Effector memory CD8-positive, alpha-beta T cell (primary cell): ENCODE data around the gene CES3.
"Not testable (repeated sequence)": the region's sequence is repeated elsewhere in the genome, so short reads cannot be mapped to it uniquely, and the experiment has no call there.

Experiments used
- ATAC-seq: fragments of 150-1000 bp; cut with Tn5 transposase; replicated peaks from 2 replicates; pipeline ENCODE4 v1.10.0; 2021; ENCODE audit warnings: mild to moderate bottlenecking, moderate library complexity
- DNase-seq, 3 experiments: peaks; one replicate each; pipeline ENCODE4 v3.0.0; 2021
- H3K27ac Mint-ChIP-seq, 2 donors: one replicate each; pipeline ENCODE4 v1.8.0; 2022; ENCODE audit warnings: mild to moderate bottlenecking in 2 of 2, mixed read lengths in 2 of 2, moderate library complexity in 2 of 2
- H3K27me3 Mint-ChIP-seq, 2 donors: one replicate each; pipeline ENCODE4 v1.8.0; 2022; ENCODE audit warnings: mixed read lengths in 2 of 2
- H3K36me3 Mint-ChIP-seq: one replicate; pipeline ENCODE4 v1.8.0; 2022; ENCODE audit warnings: mild to moderate bottlenecking, moderate library complexity, mixed read lengths; ENCODE audit not compliant: insufficient read depth
- H3K4me1 Mint-ChIP-seq, 2 donors: one replicate each; pipeline ENCODE4 v1.8.0; 2022; ENCODE audit warnings: low read depth in 2 of 2, mixed read lengths in 2 of 2
- H3K4me3 Mint-ChIP-seq, 2 donors: one replicate each; pipeline ENCODE4 v1.8.0; 2022; ENCODE audit warnings: mild to moderate bottlenecking in 2 of 2, mixed read lengths in 2 of 2, moderate library complexity in 2 of 2
- H3K9me3 Mint-ChIP-seq, 2 donors: one replicate each; pipeline ENCODE4 v1.8.0; 2022; ENCODE audit warnings: mixed read lengths in 2 of 2

The CES3 gene

DNA sequence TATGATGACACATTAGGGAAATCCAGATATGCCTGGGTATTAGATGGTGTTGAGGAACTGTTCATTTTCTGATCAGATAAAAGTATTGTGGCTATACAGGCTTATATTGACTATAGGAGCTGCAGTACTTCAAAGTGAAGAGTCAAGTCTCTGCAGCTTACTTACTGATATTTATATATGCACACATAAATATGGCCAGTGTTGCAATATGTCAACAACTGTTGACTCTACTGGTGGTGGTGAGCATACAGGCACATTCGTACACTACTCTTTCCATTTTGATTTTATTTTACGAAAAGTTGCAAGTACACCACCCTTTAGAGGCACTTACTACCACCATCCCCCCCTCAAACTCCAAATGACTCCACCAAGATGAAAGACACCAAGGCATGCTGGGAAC lies 29.4 kb upstream of the CES3 start:
- no peaks in the 10 kb centered on the region for H3K9me3 Mint-ChIP-seq
- H3K4me1 Mint-ChIP-seq: peaks cover 43 to 48% of the 10 kb centered on the region in 2 donors
- peaks cover 33% of the 10 kb centered on the region for H3K36me3 Mint-ChIP-seq
- H3K27ac Mint-ChIP-seq: peak overlapping the region in 1 of 2 donors; percentile 98
- ATAC-seq: no peak
- no peaks in the 10 kb centered on the region for H3K27me3 Mint-ChIP-seq
- no peak for DNase-seq
- H3K4me3 Mint-ChIP-seq: no peak overlapping the region

DNA sequence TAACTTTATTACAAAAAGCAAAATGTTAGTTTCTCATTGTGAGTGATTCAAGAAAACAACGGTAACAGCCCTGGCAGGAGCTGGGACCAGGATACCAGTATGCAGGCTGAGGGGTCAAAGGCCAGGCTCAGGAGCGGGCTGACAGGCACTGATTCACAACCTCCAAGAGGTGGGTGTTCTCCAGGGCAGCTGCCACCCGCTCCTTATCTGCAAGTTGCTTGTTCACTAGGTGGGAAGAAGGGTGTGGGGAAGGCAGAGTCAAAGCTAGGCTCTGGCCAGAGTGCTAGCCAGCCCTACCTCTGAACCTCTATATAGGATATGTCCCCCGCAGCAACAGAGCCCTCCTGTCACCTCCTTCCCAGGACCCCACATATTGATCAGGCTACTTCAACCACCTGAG lies 29.0 kb upstream of the CES3 start:
- H3K9me3 Mint-ChIP-seq: no peaks in the 10 kb centered on the region
- peaks cover 45 to 51% of the 10 kb centered on the region in 2 donors for H3K4me1 Mint-ChIP-seq
- peak overlapping the region; percentile 98 for H3K27ac Mint-ChIP-seq
- no peaks in the 10 kb centered on the region for H3K27me3 Mint-ChIP-seq
- peak overlapping the region in 1 of 2 donors; percentile 100 for H3K4me3 Mint-ChIP-seq
- H3K36me3 Mint-ChIP-seq: peaks cover 33% of the 10 kb centered on the region
- ATAC-seq (no peak), DNase-seq (no peak)

DNA sequence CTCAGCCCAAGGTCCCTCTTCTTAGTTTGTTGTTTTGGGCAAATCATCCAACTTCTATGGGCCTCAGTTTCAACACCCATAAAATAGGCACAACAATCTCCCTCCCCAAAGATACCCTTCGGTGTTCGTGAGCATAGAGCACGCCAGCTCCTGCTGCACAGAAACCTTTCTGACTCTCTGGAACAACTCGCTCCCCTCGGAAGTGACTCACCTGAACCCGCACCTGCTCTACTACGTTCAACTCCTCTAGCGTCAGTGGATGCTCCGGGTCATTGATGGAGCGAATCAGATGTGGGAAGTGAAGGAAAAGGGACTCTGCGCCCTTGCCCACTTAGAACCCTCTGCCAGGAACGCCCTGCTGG lies 27.3 kb upstream of the CES3 start:
- DNase-seq (peak in 1 of 3 experiments; percentile 10), ATAC-seq (peak; percentile 40)
- Mint-ChIP-seq H3K36me3 (peaks cover 38% of the 10 kb centered on the region), H3K27ac (peak overlapping the region; percentile 98), H3K9me3 (no peaks in the 10 kb centered on the region), H3K4me1 (peaks cover 46 to 57% of the 10 kb centered on the region in 2 donors), H3K4me3 (peak overlapping the region; percentile 99 to 100), H3K27me3 (no peaks in the 10 kb centered on the region)

- peak within 1 kb of the TSS; percentile 98 for H3K27ac Mint-ChIP-seq
- peaks cover 46 to 57% of the 10 kb centered on the region in 2 donors for H3K4me1 Mint-ChIP-seq
- ATAC-seq: peak; percentile 93
Measured at GRCh38 chr16:66934138-66934838, 26.8 kb upstream of the CES3 start, which contains the start of gene CIAO2B. CIAO2B (minus strand) TSS chr16:66934402; CDS start chr16:66934364, 38 bp downstream.

DNA sequence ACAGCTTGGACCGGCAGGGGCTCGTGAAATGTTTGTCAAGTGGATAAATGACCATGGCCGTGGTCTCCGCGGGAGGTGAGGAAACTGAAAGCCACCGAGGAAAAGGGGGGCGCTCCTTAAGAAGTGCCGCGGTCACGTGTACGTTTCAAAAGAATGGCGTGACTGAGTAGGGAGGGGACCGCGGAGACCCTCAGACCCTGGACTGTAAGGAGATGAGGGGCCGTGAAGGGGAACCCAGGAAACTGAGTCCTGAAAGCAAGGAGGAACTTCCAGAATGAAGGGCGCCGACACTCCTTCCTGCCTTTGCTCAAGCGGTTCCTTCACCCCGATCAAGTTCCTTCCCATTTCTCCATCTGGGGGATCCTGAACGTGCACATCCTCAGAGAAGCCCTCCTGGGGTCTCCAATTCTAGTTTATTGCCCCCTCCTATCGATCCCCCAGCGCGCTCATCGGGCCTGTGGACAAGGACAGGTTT lies 26.2 kb upstream of the CES3 start:
- DNase-seq, H3K9me3 Mint-ChIP-seq, ATAC-seq, H3K27me3 Mint-ChIP-seq: not testable (repeated sequence)
- Mint-ChIP-seq H3K36me3 (peaks cover 38% of the 10 kb centered on the region), H3K4me1 (peaks cover 46 to 57% of the 10 kb centered on the region in 2 donors), H3K27ac (peak overlapping the region; percentile 98), H3K4me3 (peak overlapping the region; percentile 99 to 100)

More at GRCh38 chr16:66934138-66934838, 26.8 kb upstream of the CES3 start, which contains the start of gene CIAO2B:
- H3K4me3 Mint-ChIP-seq: peak within 1 kb of the TSS; percentile 99 to 100
- peaks cover 38% of the 10 kb centered on the region for H3K36me3 Mint-ChIP-seq
- DNase-seq: peak; percentile 86 to 89 (median 88)
- no peaks in the 10 kb centered on the region for H3K9me3 Mint-ChIP-seq
- H3K27me3 Mint-ChIP-seq: no peaks in the 10 kb centered on the region

DNA sequence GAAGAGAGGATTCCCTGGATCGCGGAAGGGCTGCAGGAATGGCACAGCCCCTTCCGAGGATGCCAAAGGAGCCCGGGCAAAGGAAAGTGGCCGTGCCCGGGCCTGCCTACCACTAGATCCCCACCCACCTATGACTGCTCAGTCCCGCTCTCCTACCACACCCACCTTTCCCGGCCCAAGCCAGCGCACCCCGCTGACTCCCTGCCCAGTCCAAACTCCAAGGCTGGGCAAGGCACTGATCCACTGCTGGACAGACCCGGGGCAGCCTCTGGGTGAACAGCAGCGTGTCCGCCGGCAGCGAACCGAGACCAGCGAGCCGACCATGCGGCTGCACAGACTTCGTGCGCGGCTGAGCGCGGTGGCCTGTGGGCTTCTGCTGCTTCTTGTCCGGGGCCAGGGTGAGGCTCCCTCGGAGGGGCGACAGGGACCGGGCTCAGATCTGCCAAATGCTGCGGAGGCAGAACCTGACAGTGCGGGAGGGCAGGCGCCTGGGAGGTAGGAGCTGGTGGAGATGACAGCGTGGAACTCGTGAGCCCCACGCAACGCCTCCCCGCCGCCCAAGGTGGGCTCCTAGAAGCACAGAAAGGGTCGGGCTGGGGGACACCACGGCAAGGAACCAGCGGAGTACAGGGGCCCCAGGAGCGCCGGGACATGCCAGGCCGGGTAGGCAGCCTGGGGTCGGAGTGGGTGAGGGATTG lies 25.6 kb upstream of the CES3 start, which contains the start of gene CES2:
Gene CES2 (plus strand): TSS at position 203 of the 698 bp plus-strand sequence. CDS start 120 bp downstream, at position 323.
- DNase-seq (no peak), ATAC-seq (no peak)
- peaks cover 46 to 57% of the 10 kb centered on the region in 2 donors for H3K4me1 Mint-ChIP-seq
- H3K27me3 Mint-ChIP-seq: no peaks in the 10 kb centered on the region
- peak within 1 kb of the TSS; percentile 99 to 100 for H3K4me3 Mint-ChIP-seq
- peak within 1 kb of the TSS; percentile 98 for H3K27ac Mint-ChIP-seq
- peaks cover 36% of the 10 kb centered on the region for H3K36me3 Mint-ChIP-seq
- no peaks in the 10 kb centered on the region for H3K9me3 Mint-ChIP-seq

DNA sequence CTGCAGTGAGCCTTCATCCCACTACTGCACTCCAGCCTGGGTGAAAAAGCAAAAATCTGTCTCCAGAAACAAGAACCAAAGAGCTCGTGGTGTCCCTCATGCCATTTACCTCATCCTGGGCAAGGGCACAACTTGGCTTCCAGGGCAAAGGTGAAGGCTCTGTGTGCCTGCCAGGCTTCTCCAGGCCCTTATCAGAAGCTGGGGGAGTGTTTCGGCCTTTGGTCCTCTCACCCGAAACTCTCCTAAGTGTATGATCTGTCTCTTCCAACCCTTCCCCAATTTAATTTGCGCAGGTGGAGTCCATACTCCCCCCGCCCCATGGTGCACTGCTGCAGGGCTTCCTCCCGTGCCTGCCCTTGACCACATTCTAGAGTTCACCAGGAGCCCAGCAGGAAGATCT lies 24.6 kb upstream of the CES3 start:
- Mint-ChIP-seq H3K36me3 (peaks cover 37% of the 10 kb centered on the region), H3K9me3 (no peaks in the 10 kb centered on the region), H3K27me3 (no peaks in the 10 kb centered on the region), H3K4me3 (peak overlapping the region; percentile 57 to 100), H3K27ac (peak overlapping the region; percentile 67 to 98), H3K4me1 (peaks cover 46 to 57% of the 10 kb centered on the region in 2 donors)
- ATAC-seq (no peak), DNase-seq (no peak)

DNA sequence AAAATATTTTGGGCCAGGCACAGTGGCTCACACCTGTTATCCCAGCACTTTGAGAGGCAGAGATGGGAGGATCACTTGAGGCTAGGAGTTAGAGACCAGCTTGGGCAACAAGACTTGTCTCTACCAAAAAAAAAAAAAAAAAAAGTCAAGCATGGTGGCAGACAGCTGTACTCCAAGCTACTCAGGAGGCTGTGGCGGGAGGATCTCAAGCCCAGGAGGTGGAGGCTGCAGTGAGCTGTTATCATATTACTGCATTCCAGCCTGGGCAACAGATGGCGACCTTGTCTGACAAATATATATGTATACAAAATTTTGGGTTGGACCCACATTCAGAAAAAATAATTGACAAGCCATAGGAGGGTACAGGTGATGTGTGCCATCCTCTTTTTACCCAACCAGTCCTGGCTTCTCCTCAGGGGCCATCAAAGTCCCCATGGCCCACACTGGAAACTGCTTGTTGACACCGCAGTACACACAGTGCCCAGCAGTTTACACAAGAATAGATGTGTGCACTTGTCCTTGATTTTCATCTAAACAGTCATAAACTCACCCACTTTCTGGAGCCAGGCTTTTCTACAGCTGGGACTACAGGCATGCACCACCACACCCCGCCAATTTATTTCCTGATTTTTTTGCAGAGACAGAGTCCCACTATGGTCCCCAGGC lies 24.0 kb upstream of the CES3 start:
- Mint-ChIP-seq H3K4me1 (peaks cover 43 to 52% of the 10 kb centered on the region in 2 donors), H3K27me3 (no peaks in the 10 kb centered on the region), H3K36me3 (peaks cover 38% of the 10 kb centered on the region), H3K4me3 (peak overlapping the region; percentile 57 to 100), H3K27ac (peak overlapping the region; percentile 38 to 67), H3K9me3 (no peaks in the 10 kb centered on the region)
- no peak for ATAC-seq
- DNase-seq: no peak

- no peaks in the 10 kb centered on the region for H3K27me3 Mint-ChIP-seq
- no peak overlapping the region for H3K4me3 Mint-ChIP-seq
- ATAC-seq (no peak), DNase-seq (no peak)
- peaks cover 35% of the 10 kb centered on the region for H3K36me3 Mint-ChIP-seq
- peak overlapping the region in 1 of 2 donors; percentile 38 for H3K27ac Mint-ChIP-seq
- no peaks in the 10 kb centered on the region for H3K9me3 Mint-ChIP-seq
- peaks cover 35 to 44% of the 10 kb centered on the region in 2 donors for H3K4me1 Mint-ChIP-seq
Measured at GRCh38 chr16:66937725-66938337, 23.2 kb upstream of the CES3 start.

DNA sequence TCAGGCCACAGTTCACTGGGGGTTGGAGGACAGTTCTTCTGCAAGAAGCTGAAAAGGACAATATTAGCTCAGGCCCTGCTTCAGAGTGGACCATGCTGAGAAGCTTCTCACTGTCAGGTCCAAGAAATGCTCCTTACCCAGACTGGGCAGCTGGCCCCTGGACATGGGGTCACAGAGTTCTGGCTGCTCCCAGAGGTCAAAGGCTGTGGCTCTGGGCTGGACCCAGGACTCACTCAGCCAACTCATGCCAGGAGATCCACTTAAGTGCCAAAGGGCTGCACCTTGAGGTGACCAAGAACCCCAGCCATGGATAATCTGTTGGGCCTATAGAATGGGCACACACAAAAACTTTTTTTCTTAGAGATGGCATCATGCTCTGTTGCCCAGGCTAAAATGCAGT lies 21.7 kb upstream of the CES3 start:
- peaks cover 23% of the 10 kb centered on the region for H3K36me3 Mint-ChIP-seq

DNA sequence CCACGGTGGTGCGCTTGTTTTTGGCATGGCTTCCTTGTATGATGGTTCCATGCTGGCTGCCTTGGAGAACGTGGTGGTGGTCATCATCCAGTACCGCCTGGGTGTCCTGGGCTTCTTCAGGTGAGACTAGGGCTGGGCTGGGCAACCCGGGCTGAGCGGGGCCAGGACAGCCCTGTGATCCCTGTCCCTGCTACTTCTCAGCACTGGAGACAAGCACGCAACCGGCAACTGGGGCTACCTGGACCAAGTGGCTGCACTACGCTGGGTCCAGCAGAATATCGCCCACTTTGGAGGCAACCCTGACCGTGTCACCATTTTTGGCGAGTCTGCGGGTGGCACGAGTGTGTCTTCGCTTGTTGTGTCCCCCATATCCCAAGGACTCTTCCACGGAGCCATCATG lies 20.8 kb upstream of the CES3 start:
- Mint-ChIP-seq H3K36me3 (peaks cover 20% of the 10 kb centered on the region), H3K27ac (no peak overlapping the region)
- ATAC-seq: no peak

More for the DNA sequence above, 21.7 kb upstream of the CES3 start:
- Mint-ChIP-seq H3K27ac (no peak overlapping the region), H3K9me3 (no peaks in the 10 kb centered on the region), H3K4me3 (no peak overlapping the region), H3K27me3 (no peaks in the 10 kb centered on the region), H3K4me1 (peaks cover 20 to 29% of the 10 kb centered on the region in 2 donors)
- ATAC-seq (no peak), DNase-seq (no peak)

DNA sequence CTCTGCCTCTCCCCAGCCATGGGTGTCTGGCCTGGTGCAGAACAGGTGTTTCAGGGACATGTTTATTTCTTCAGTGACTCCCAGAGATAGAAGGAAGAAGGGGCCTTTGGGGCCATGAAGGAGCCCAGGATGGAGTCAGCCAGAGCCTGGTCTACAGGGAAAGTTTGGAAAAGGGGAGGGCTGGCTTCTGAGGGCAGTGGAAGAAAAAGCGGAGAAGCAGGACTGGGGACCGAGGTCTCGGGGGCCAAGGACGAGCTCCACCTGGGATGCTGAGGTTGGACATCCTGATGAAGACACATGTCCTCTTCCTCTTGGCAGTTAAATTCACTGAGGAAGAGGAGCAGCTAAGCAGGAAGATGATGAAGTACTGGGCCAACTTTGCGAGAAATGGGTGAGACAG lies 18.1 kb upstream of the CES3 start:
- H3K36me3 Mint-ChIP-seq: peaks cover 19% of the 10 kb centered on the region
- H3K4me3 Mint-ChIP-seq: no peak overlapping the region
- no peaks in the 10 kb centered on the region for H3K9me3 Mint-ChIP-seq
- ATAC-seq (no peak), DNase-seq (no peak)
- H3K27ac Mint-ChIP-seq: peak overlapping the region; percentile 2 to 32
- H3K27me3 Mint-ChIP-seq: no peaks in the 10 kb centered on the region
- H3K4me1 Mint-ChIP-seq: peaks cover 11% of the 10 kb centered on the region in 2 donors

More for the DNA sequence above, 20.8 kb upstream of the CES3 start:
- no peak for DNase-seq
- Mint-ChIP-seq H3K4me1 (peaks cover 16 to 22% of the 10 kb centered on the region in 2 donors), H3K27me3 (no peaks in the 10 kb centered on the region), H3K4me3 (no peak overlapping the region), H3K9me3 (no peaks in the 10 kb centered on the region)
